ENCODE measurements around the gene PHF21A. TPM values are rescaled to one million over a fixed set of nuclear protein-coding genes. Genes with fewer than 3 reads are reported as not detected.
A peak's percentile ranks its signal among the peaks of the same experiment; 100 is the strongest.

Gene PHF21A
- total RNA-seq, 1 donor from 2014 or later, result 66.8 TPM

DNA sequence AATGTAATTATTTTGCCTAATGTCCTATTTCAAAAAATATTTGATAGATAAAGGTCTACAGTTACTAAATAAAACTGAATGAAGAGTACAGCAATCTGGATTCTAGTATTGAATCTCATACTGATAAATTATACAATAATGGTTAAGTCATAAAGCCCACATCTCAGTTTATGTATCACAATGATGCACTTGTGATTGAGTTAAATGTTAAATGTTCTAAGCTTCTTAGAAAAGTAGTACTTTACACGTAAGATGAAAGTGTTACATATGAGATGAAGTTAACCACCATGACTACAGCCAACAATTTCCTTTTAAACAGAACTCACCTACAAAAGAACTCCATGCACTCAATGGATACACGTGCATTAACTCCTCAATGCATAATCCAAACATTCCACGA, 51.7 kb downstream of the PHF21A start:
- H3K36me3 ChIP-seq, result no peaks in the 10 kb centered on the region
- no peak for TF ChIP-seq POLR2A (IDR thresholded peaks at IDR 0.05)
- TF ChIP-seq, protein P1, sequence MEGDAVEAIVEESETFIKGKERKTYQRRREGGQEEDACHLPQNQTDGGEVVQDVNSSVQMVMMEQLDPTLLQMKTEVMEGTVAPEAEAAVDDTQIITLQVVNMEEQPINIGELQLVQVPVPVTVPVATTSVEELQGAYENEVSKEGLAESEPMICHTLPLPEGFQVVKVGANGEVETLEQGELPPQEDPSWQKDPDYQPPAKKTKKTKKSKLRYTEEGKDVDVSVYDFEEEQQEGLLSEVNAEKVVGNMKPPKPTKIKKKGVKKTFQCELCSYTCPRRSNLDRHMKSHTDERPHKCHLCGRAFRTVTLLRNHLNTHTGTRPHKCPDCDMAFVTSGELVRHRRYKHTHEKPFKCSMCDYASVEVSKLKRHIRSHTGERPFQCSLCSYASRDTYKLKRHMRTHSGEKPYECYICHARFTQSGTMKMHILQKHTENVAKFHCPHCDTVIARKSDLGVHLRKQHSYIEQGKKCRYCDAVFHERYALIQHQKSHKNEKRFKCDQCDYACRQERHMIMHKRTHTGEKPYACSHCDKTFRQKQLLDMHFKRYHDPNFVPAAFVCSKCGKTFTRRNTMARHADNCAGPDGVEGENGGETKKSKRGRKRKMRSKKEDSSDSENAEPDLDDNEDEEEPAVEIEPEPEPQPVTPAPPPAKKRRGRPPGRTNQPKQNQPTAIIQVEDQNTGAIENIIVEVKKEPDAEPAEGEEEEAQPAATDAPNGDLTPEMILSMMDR (IDR thresholded peaks at IDR 0.05), result no peak
- TF ChIP-seq POLR2AphosphoS5 (IDR thresholded peaks at IDR 0.05; ENCODE audit: insufficient read depth in 1 of 2, low read depth in 1 of 2), result no peak
- H3K27ac ChIP-seq, result no peak overlapping the region
- no peak overlapping the region for H3K4me3 ChIP-seq
- H3K9me3 ChIP-seq, result no peaks in the 10 kb centered on the region
- DNase-seq (ENCODE audit: extremely low spot score in 2 of 2), result no peak
- peaks cover 34% of the 10 kb centered on the region for H3K4me1 ChIP-seq
- H3K27me3 ChIP-seq, result no peaks in the 10 kb centered on the region
- intact Hi-C loops (cut with DNase I), result no loop called here

DNA sequence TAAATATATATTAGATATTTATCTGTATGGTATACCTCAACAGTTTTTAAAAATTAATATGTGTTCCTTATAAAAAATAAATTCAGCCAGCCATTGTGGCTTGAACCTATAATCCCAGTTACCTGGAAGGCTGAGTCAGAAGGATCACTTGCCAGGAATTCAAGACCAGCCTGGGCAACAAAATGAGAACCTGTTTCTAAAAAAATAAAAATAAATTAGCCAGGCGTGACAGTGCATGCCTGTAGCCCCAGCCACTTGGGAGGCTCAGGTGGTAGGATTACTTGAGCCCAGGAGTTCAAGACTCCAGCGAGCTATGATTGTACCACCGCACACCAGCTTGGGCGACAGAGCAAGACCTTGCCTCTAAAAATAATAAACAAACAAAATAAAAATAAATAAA, 54.9 kb downstream of the PHF21A start:
- Histone ChIP-seq H3K9me3 (no peaks in the 10 kb centered on the region), H3K36me3 (no peaks in the 10 kb centered on the region), H3K27me3 (no peaks in the 10 kb centered on the region), H3K4me3 (no peak overlapping the region), H3K27ac (peak overlapping the region; percentile 62), H3K4me1 (peaks cover 22% of the 10 kb centered on the region)
- TF ChIP-seq POLR2AphosphoS5 (IDR thresholded peaks at IDR 0.05; ENCODE audit: insufficient read depth in 1 of 2, low read depth in 1 of 2) (peak in 1 of 2 donors; percentile 72), POLR2A (IDR thresholded peaks at IDR 0.05) (no peak)
- intact Hi-C loops (cut with DNase I), result no loop called here
- no peak for DNase-seq (ENCODE audit: extremely low spot score in 2 of 2)

DNA sequence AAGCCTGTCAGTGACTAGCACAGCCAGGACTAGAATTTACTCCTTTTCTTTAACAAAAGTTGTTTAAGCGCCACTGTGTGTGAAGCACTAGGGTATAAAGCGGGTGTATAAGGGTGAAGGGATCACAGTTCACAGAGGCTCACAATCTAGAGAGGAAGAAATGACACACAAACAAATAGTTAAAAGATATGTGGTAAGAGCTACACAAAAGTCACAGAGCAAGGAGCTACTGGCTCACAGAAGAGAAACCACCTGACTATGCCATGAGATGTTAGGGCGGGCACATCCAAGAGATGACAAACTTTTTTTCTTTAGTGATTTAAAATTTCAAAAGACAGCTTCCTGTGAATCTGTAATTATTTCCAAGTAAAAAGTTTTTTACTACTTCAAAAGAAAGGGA, 55.6 kb downstream of the PHF21A start:
- Histone ChIP-seq H3K36me3 (no peaks in the 10 kb centered on the region), H3K27ac (peak overlapping the region; percentile 62), H3K9me3 (no peaks in the 10 kb centered on the region), H3K4me3 (no peak overlapping the region), H3K4me1 (peaks cover 15% of the 10 kb centered on the region), H3K27me3 (no peaks in the 10 kb centered on the region)
- TF ChIP-seq POLR2A (IDR thresholded peaks at IDR 0.05), result no peak
- TF ChIP-seq, protein P1 (IDR thresholded peaks at IDR 0.05), result no peak
- no peak for TF ChIP-seq POLR2AphosphoS5 (IDR thresholded peaks at IDR 0.05; ENCODE audit: insufficient read depth in 1 of 2, low read depth in 1 of 2)
- no peak for DNase-seq (ENCODE audit: extremely low spot score in 2 of 2)
- intact Hi-C loops (cut with DNase I), result no loop called here

DNA sequence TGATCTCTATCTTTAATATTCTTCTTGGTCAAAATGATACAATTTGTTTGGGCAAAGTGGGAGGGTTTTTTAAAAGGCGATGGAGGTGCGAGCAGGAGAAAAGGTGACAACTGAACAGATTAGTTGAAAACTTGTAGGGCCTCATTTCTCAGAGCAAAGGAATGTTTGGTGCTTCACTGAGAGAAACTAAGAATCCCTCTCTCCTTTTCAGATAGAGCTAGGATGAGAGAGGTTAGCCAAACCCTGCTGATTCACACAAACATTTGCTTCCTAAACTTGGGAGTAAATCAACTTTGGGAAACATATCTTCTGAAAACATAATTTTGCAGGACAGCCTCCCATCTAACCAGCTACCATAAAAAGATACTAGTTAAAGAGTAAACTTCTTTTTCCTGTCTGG, 57.0 kb downstream of the PHF21A start:
- Histone ChIP-seq H3K27me3 (no peaks in the 10 kb centered on the region), H3K4me3 (no peak overlapping the region), H3K27ac (no peak overlapping the region), H3K9me3 (no peaks in the 10 kb centered on the region), H3K4me1 (peaks cover 13% of the 10 kb centered on the region), H3K36me3 (no peaks in the 10 kb centered on the region)
- no peak for DNase-seq (ENCODE audit: extremely low spot score in 2 of 2)
- intact Hi-C loops (cut with DNase I), result no loop called here
- TF ChIP-seq, protein P1 (IDR thresholded peaks at IDR 0.05), result no peak
- TF ChIP-seq POLR2A (IDR thresholded peaks at IDR 0.05), result no peak

DNA sequence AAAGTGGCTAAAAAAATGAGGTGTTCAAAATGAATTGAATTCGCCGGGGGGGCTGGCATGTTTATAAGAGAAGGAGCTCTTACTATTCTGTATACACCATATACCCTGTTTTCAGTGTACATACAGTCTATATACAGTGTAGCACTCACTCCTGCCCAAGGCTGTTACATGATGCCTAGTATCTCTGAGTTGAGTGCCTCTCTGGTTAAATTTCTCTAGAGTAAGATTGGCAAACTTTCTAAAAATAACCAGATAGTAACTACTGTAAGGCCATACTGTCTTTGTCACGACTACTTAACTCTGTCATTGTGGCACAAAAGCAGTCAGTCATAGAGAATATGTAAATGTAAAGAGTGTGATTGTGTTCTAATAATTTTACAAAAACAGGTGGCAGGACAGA, 58.1 kb downstream of the PHF21A start:
- TF ChIP-seq, protein P1 (IDR thresholded peaks at IDR 0.05), result no peak
- TF ChIP-seq POLR2A (IDR thresholded peaks at IDR 0.05) (no peak), POLR2AphosphoS5 (IDR thresholded peaks at IDR 0.05; ENCODE audit: insufficient read depth in 1 of 2, low read depth in 1 of 2) (no peak)
- Histone ChIP-seq H3K27ac (no peak overlapping the region), H3K4me1 (peaks cover 13% of the 10 kb centered on the region), H3K36me3 (no peaks in the 10 kb centered on the region), H3K9me3 (no peaks in the 10 kb centered on the region), H3K27me3 (no peaks in the 10 kb centered on the region), H3K4me3 (no peak overlapping the region)
- no peak for DNase-seq (ENCODE audit: extremely low spot score in 2 of 2)
- intact Hi-C loops (cut with DNase I), result no loop called here

DNA sequence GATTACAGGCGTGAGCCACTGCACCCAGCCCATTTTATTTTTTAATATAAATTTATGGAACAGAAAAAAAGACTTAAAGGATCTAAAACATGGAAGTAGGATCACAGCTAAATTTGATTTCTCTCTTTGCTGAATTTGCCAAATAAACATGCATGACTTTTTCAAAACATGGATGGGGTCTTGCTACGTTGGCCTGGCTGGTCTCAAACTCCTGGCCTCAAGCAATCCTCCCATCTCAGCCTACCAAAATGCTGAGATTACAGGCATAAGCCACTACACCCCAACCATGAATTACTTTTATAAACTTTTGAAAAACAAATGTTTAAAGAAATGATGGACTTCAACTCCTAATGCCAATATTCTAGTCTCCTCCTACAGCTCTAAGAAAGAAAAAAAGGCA, 61.2 kb downstream of the PHF21A start:
- DNase-seq (ENCODE audit: extremely low spot score in 2 of 2), result no peak
- Histone ChIP-seq H3K9me3 (no peaks in the 10 kb centered on the region), H3K36me3 (no peaks in the 10 kb centered on the region), H3K4me3 (no peak overlapping the region), H3K4me1 (peaks cover 15% of the 10 kb centered on the region), H3K27me3 (no peaks in the 10 kb centered on the region), H3K27ac (no peak overlapping the region)
- no peak for TF ChIP-seq POLR2A (IDR thresholded peaks at IDR 0.05)
- intact Hi-C loops (cut with DNase I), result no loop called here
